Stimulated activated CD4-positive, alpha-beta T cell treated with anti-CD3 and anti-CD28 coated beads, Interleukin-2, amount 100 ng/mL, for 48 hours (primary cell): ENCODE data around the gene NTRK1.
A peak's percentile ranks its signal among the peaks of the same experiment; 100 is the strongest.

Experiments
- DNase-seq, 2 donors: peaks; one replicate each; pipeline ENCODE4 v3.0.0-alpha.2; 2020

The NTRK1 gene

GRCh38 chr1:156883919-156884318, 23.3 kb downstream of the NTRK1 start:
- no peak for DNase-seq

GRCh38 chr1:156884560-156885184, 24.0 kb downstream of the NTRK1 start:
- no peak for DNase-seq

GRCh38 chr1:156885314-156885713, 24.6 kb downstream of the NTRK1 start:
- DNase-seq, result no peak

- DNase-seq, result no peak
Observed at GRCh38 chr1:156885880-156886355, 25.3 kb downstream of the NTRK1 start.

- DNase-seq, result no peak
Observed at GRCh38 chr1:156886583-156887281, 26.1 kb downstream of the NTRK1 start.

- DNase-seq, result no peak
Observed at GRCh38 chr1:156887317-156887716, 26.7 kb downstream of the NTRK1 start.

- no peak for DNase-seq
Observed at GRCh38 chr1:156887734-156888133, 27.1 kb downstream of the NTRK1 start.

GRCh38 chr1:156889802-156890580, 29.3 kb downstream of the NTRK1 start:
- peak; percentile 63 to 66 for DNase-seq

- DNase-seq, result peak; percentile 89 to 91
Observed at GRCh38 chr1:156892190-156893047, 31.8 kb downstream of the NTRK1 start.

- DNase-seq, result no peak
Observed at GRCh38 chr1:156893048-156893953, 32.6 kb downstream of the NTRK1 start, which contains the start of gene PEAR1. PEAR1 (plus strand) TSS chr1:156893718; CDS start chr1:156903927, 10,209 bp downstream.

- no peak for DNase-seq
Observed at GRCh38 chr1:156894001-156894400, 33.3 kb downstream of the NTRK1 start.

GRCh38 chr1:156894711-156895454, 34.2 kb downstream of the NTRK1 start:
- no peak for DNase-seq

GRCh38 chr1:156895455-156895812, 34.8 kb downstream of the NTRK1 start:
- DNase-seq, result no peak

- DNase-seq, result no peak
Observed at GRCh38 chr1:156895927-156896326, 35.3 kb downstream of the NTRK1 start.

GRCh38 chr1:156896490-156897033, 35.9 kb downstream of the NTRK1 start:
- DNase-seq, result no peak

GRCh38 chr1:156897078-156897825, 36.6 kb downstream of the NTRK1 start:
- no peak for DNase-seq

- DNase-seq, result no peak
Observed at GRCh38 chr1:156898161-156898566, 37.5 kb downstream of the NTRK1 start.

GRCh38 chr1:156898971-156899664, 38.5 kb downstream of the NTRK1 start:
- DNase-seq, result no peak
